HG02623 (cell line): ENCODE results near the gene MAGI2.

Source experiments
- ATAC-seq: cut with Tn5 transposase; IDR thresholded peaks from one replicate; pipeline ENCODE4 v1.9.1; 2021; ENCODE audit warnings: moderate library complexity; ENCODE audit not compliant: unreplicated experiment

MAGI2 gene

GRCh38 chr7:78842068-78842467, 611.4 kb downstream of the MAGI2 start:
- no peak for ATAC-seq

GRCh38 chr7:78835897-78836296, 617.6 kb downstream of the MAGI2 start:
- ATAC-seq = no peak

GRCh38 chr7:78828317-78828716, 625.1 kb downstream of the MAGI2 start:
- no peak for ATAC-seq

GRCh38 chr7:78803501-78804127, 649.9 kb downstream of the MAGI2 start:
- ATAC-seq = no peak

- no peak for ATAC-seq
Observed at GRCh38 chr7:78794101-78794500, 659.4 kb downstream of the MAGI2 start.

- no peak for ATAC-seq
Observed at GRCh38 chr7:78792624-78793023, 660.8 kb downstream of the MAGI2 start.

GRCh38 chr7:78792006-78792405, 661.5 kb downstream of the MAGI2 start:
- no peak for ATAC-seq

- no peak for ATAC-seq
Observed at GRCh38 chr7:78788464-78788863, 665.0 kb downstream of the MAGI2 start.

- no peak for ATAC-seq
Observed at GRCh38 chr7:78787854-78788253, 665.6 kb downstream of the MAGI2 start.

GRCh38 chr7:78786055-78786454, 667.4 kb downstream of the MAGI2 start:
- ATAC-seq = no peak

GRCh38 chr7:78783179-78783962, 670.1 kb downstream of the MAGI2 start:
- no peak for ATAC-seq

GRCh38 chr7:78780560-78780959, 672.9 kb downstream of the MAGI2 start:
- no peak for ATAC-seq

- ATAC-seq = no peak
Observed at GRCh38 chr7:78779788-78780187, 673.7 kb downstream of the MAGI2 start.

GRCh38 chr7:78777829-78778228, 675.6 kb downstream of the MAGI2 start:
- ATAC-seq = no peak

GRCh38 chr7:78770422-78771410, 682.8 kb downstream of the MAGI2 start:
- ATAC-seq = no peak

GRCh38 chr7:78769481-78770101, 683.9 kb downstream of the MAGI2 start:
- ATAC-seq = peak; percentile 91

GRCh38 chr7:78768859-78769258, 684.6 kb downstream of the MAGI2 start:
- no peak for ATAC-seq

- ATAC-seq = no peak
Observed at GRCh38 chr7:78765943-78766729, 687.3 kb downstream of the MAGI2 start.

- no peak for ATAC-seq
Observed at GRCh38 chr7:78764571-78764970, 688.9 kb downstream of the MAGI2 start.

GRCh38 chr7:78762625-78763024, 690.8 kb downstream of the MAGI2 start:
- ATAC-seq = no peak
